Femur (tissue), 1 donor: ENCODE data around the gene CHRD.

Experiments used
- DNase-seq: peaks from one replicate; pipeline ENCODE4 v3.0.0-alpha.2; 2017

The CHRD gene

GRCh38 chr3:184347321-184348056, 32.4 kb upstream of the CHRD start:
- no peak for DNase-seq

GRCh38 chr3:184348057-184348382, 31.8 kb upstream of the CHRD start:
- no peak for DNase-seq

GRCh38 chr3:184349563-184350470, 30.0 kb upstream of the CHRD start:
- DNase-seq: no peak

GRCh38 chr3:184350618-184351017, 29.2 kb upstream of the CHRD start:
- no peak for DNase-seq

- DNase-seq: peak; percentile 20
Observed at GRCh38 chr3:184351511-184352148, 28.2 kb upstream of the CHRD start.

- peak; percentile 17 for DNase-seq
Observed at GRCh38 chr3:184352149-184352785, 27.6 kb upstream of the CHRD start.

- DNase-seq: peak; percentile 14
Observed at GRCh38 chr3:184352897-184353545, 26.8 kb upstream of the CHRD start.

GRCh38 chr3:184353546-184353941, 26.3 kb upstream of the CHRD start:
- DNase-seq: no peak

- no peak for DNase-seq
Observed at GRCh38 chr3:184354121-184354728, 25.6 kb upstream of the CHRD start.

GRCh38 chr3:184354754-184355153, 25.1 kb upstream of the CHRD start:
- no peak for DNase-seq

GRCh38 chr3:184355261-184356040, 24.4 kb upstream of the CHRD start:
- DNase-seq: no peak

GRCh38 chr3:184357248-184358123, 22.4 kb upstream of the CHRD start:
- no peak for DNase-seq

GRCh38 chr3:184358124-184358767, 21.6 kb upstream of the CHRD start:
- no peak for DNase-seq

GRCh38 chr3:184358921-184359350, 20.9 kb upstream of the CHRD start:
- DNase-seq: no peak

GRCh38 chr3:184359610-184360009, 20.2 kb upstream of the CHRD start:
- no peak for DNase-seq

- DNase-seq: no peak
Observed at GRCh38 chr3:184360070-184360928, 19.6 kb upstream of the CHRD start.

GRCh38 chr3:184360929-184361531, 18.8 kb upstream of the CHRD start:
- DNase-seq: no peak

GRCh38 chr3:184361532-184361931, 18.3 kb upstream of the CHRD start, which contains the start of the genes CLCN2 and POLR2H:
TSS of gene CLCN2 (minus strand) at chr3:184361605. CDS start at chr3:184361479, 126 bp downstream.
TSS of gene POLR2H (plus strand) at chr3:184361710. CDS start at chr3:184363493, 1,783 bp downstream.
- peak; percentile 71 for DNase-seq
